Activated naive CD8-positive, alpha-beta T cell treated with anti-CD3 and anti-CD28 coated beads for 36 hours (primary cell): ENCODE data around the gene SCML2. TPM values are rescaled to one million over a fixed set of nuclear protein-coding genes. Genes with fewer than 3 reads are reported as not detected.
"Not testable (repeated sequence)": the region's sequence is repeated elsewhere in the genome, so short reads cannot be mapped to it uniquely, and the experiment has no call there.

Source experiments
- DNase-seq: peaks from one replicate; pipeline ENCODE4 v3.0.0; 2021
- H3K27ac Mint-ChIP-seq: one replicate; pipeline ENCODE4 v1.8.0; 2022; ENCODE audit warnings: mild to moderate bottlenecking, moderate library complexity, mixed read lengths
- H3K27me3 Mint-ChIP-seq: one replicate; pipeline ENCODE4 v1.8.0; 2022; ENCODE audit warnings: mild to moderate bottlenecking, mixed read lengths
- H3K36me3 Mint-ChIP-seq: one replicate; pipeline ENCODE4 v1.8.0; 2021; ENCODE audit warnings: mild to moderate bottlenecking, mixed read lengths
- H3K4me1 Mint-ChIP-seq: one replicate; pipeline ENCODE4 v1.8.0; 2021; ENCODE audit warnings: mixed read lengths
- H3K4me3 Mint-ChIP-seq: one replicate; pipeline ENCODE4 v1.8.0; 2022; ENCODE audit warnings: mild to moderate bottlenecking, moderate library complexity, mixed read lengths
- H3K9me3 Mint-ChIP-seq: one replicate; pipeline ENCODE4 v1.8.0; 2022; ENCODE audit warnings: mixed read lengths
- total RNA-seq, 2 experiments: library from RNA; stranded (reverse); gene quantifications; one replicate each; pipeline ENCODE4 v1.2.3, GENCODE V29; 2021

Gene SCML2
- total RNA-seq, 2 experiments from 2014 or later = 3.4 to 4.0 TPM

- no peaks in the 10 kb centered on the region for H3K4me1 Mint-ChIP-seq
- DNase-seq = no peak
- peaks cover 5% of the 10 kb centered on the region for H3K9me3 Mint-ChIP-seq
- no peaks in the 10 kb centered on the region for H3K27me3 Mint-ChIP-seq
- H3K27ac Mint-ChIP-seq = no peak overlapping the region
- peaks cover 15% of the 10 kb centered on the region for H3K36me3 Mint-ChIP-seq
- H3K4me3 Mint-ChIP-seq = no peak overlapping the region
Observed at GRCh38 chrX:18294893-18295292, 59.6 kb downstream of the SCML2 start.

GRCh38 chrX:18291006-18291545, 63.4 kb downstream of the SCML2 start:
- Mint-ChIP-seq H3K27me3 (no peaks in the 10 kb centered on the region), H3K4me1 (no peaks in the 10 kb centered on the region), H3K27ac (no peak overlapping the region), H3K9me3 (peaks cover under 1% of the 10 kb centered on the region), H3K4me3 (no peak overlapping the region), H3K36me3 (no peaks in the 10 kb centered on the region)
- DNase-seq = no peak

- H3K9me3 Mint-ChIP-seq = no peaks in the 10 kb centered on the region
Observed at GRCh38 chrX:18290200-18290599, 64.3 kb downstream of the SCML2 start.

GRCh38 chrX:18288716-18289115, 65.8 kb downstream of the SCML2 start:
- no peaks in the 10 kb centered on the region for H3K9me3 Mint-ChIP-seq
- no peaks in the 10 kb centered on the region for H3K27me3 Mint-ChIP-seq
- DNase-seq = no peak
- no peaks in the 10 kb centered on the region for H3K4me1 Mint-ChIP-seq
- no peak overlapping the region for H3K27ac Mint-ChIP-seq
- no peak overlapping the region for H3K4me3 Mint-ChIP-seq
- no peaks in the 10 kb centered on the region for H3K36me3 Mint-ChIP-seq

More at GRCh38 chrX:18290200-18290599, 64.3 kb downstream of the SCML2 start:
- no peak overlapping the region for H3K27ac Mint-ChIP-seq
- no peaks in the 10 kb centered on the region for H3K4me1 Mint-ChIP-seq
- no peak for DNase-seq
- no peaks in the 10 kb centered on the region for H3K27me3 Mint-ChIP-seq
- H3K36me3 Mint-ChIP-seq = no peaks in the 10 kb centered on the region
- H3K4me3 Mint-ChIP-seq = no peak overlapping the region

- no peaks in the 10 kb centered on the region for H3K4me1 Mint-ChIP-seq
- H3K27ac Mint-ChIP-seq = no peak overlapping the region
- DNase-seq = no peak
- no peak overlapping the region for H3K4me3 Mint-ChIP-seq
- H3K27me3 Mint-ChIP-seq = no peaks in the 10 kb centered on the region
- H3K9me3 Mint-ChIP-seq = no peaks in the 10 kb centered on the region
- no peaks in the 10 kb centered on the region for H3K36me3 Mint-ChIP-seq
Observed at GRCh38 chrX:18286322-18286831, 68.1 kb downstream of the SCML2 start.

GRCh38 chrX:18278449-18278848, 76.0 kb downstream of the SCML2 start:
- no peak overlapping the region for H3K4me3 Mint-ChIP-seq
- DNase-seq = no peak
- H3K27ac Mint-ChIP-seq = no peak overlapping the region
- H3K36me3 Mint-ChIP-seq = peaks cover 6% of the 10 kb centered on the region
- no peaks in the 10 kb centered on the region for H3K4me1 Mint-ChIP-seq
- H3K9me3 Mint-ChIP-seq = peaks cover 24% of the 10 kb centered on the region
- no peaks in the 10 kb centered on the region for H3K27me3 Mint-ChIP-seq

- Mint-ChIP-seq H3K36me3 (peaks cover 5% of the 10 kb centered on the region), H3K27me3 (no peaks in the 10 kb centered on the region), H3K27ac (no peak overlapping the region), H3K9me3 (peaks cover 7% of the 10 kb centered on the region), H3K4me3 (no peak overlapping the region), H3K4me1 (peaks cover under 1% of the 10 kb centered on the region)
- no peak for DNase-seq
Observed at GRCh38 chrX:18272222-18272621, 82.3 kb downstream of the SCML2 start.

- no peak for DNase-seq
- peaks cover 7% of the 10 kb centered on the region for H3K9me3 Mint-ChIP-seq
- peaks cover 4% of the 10 kb centered on the region for H3K4me1 Mint-ChIP-seq
- no peaks in the 10 kb centered on the region for H3K27me3 Mint-ChIP-seq
- H3K36me3 Mint-ChIP-seq = peaks cover 9% of the 10 kb centered on the region
- no peak overlapping the region for H3K27ac Mint-ChIP-seq
- H3K4me3 Mint-ChIP-seq = no peak overlapping the region
Observed at GRCh38 chrX:18271725-18272124, 82.8 kb downstream of the SCML2 start.

- H3K9me3 Mint-ChIP-seq = peaks cover 5% of the 10 kb centered on the region
- no peak overlapping the region for H3K4me3 Mint-ChIP-seq
- H3K4me1 Mint-ChIP-seq = peaks cover 5% of the 10 kb centered on the region
- H3K27me3 Mint-ChIP-seq = no peaks in the 10 kb centered on the region
- no peak overlapping the region for H3K27ac Mint-ChIP-seq
- H3K36me3 Mint-ChIP-seq = peaks cover 10% of the 10 kb centered on the region
- DNase-seq = no peak
Observed at GRCh38 chrX:18271309-18271708, 83.2 kb downstream of the SCML2 start.

- Mint-ChIP-seq H3K27ac (no peak overlapping the region), H3K9me3 (no peaks in the 10 kb centered on the region), H3K36me3 (peaks cover 13% of the 10 kb centered on the region), H3K27me3 (no peaks in the 10 kb centered on the region), H3K4me1 (no peaks in the 10 kb centered on the region), H3K4me3 (no peak overlapping the region)
- no peak for DNase-seq
Observed at GRCh38 chrX:18255059-18255458, 99.4 kb downstream of the SCML2 start.

- no peak overlapping the region for H3K4me3 Mint-ChIP-seq
- H3K4me1 Mint-ChIP-seq = no peaks in the 10 kb centered on the region
- DNase-seq = no peak
- no peaks in the 10 kb centered on the region for H3K9me3 Mint-ChIP-seq
- no peaks in the 10 kb centered on the region for H3K27me3 Mint-ChIP-seq
- no peak overlapping the region for H3K27ac Mint-ChIP-seq
- peaks cover 16% of the 10 kb centered on the region for H3K36me3 Mint-ChIP-seq
Observed at GRCh38 chrX:18252644-18253359, 101.7 kb downstream of the SCML2 start.

- not testable (repeated sequence) for DNase-seq, H3K4me1 Mint-ChIP-seq, H3K4me3 Mint-ChIP-seq, H3K9me3 Mint-ChIP-seq, H3K27me3 Mint-ChIP-seq, H3K27ac Mint-ChIP-seq, H3K36me3 Mint-ChIP-seq
Observed at GRCh38 chrX:18229646-18230045, 124.8 kb downstream of the SCML2 start.

- peaks cover 3% of the 10 kb centered on the region for H3K27me3 Mint-ChIP-seq
- no peaks in the 10 kb centered on the region for H3K4me1 Mint-ChIP-seq
- H3K27ac Mint-ChIP-seq = no peak overlapping the region
- H3K4me3 Mint-ChIP-seq = no peak overlapping the region
- no peaks in the 10 kb centered on the region for H3K36me3 Mint-ChIP-seq
- H3K9me3 Mint-ChIP-seq = no peaks in the 10 kb centered on the region
- no peak for DNase-seq
Observed at GRCh38 chrX:18228069-18228468, 126.4 kb downstream of the SCML2 start.

GRCh38 chrX:18227458-18227857, 127.0 kb downstream of the SCML2 start:
- H3K4me1 Mint-ChIP-seq = no peaks in the 10 kb centered on the region
- no peaks in the 10 kb centered on the region for H3K9me3 Mint-ChIP-seq
- peaks cover 3% of the 10 kb centered on the region for H3K27me3 Mint-ChIP-seq
- H3K4me3 Mint-ChIP-seq = no peak overlapping the region
- no peak for DNase-seq
- no peaks in the 10 kb centered on the region for H3K36me3 Mint-ChIP-seq
- no peak overlapping the region for H3K27ac Mint-ChIP-seq

GRCh38 chrX:18220786-18221185, 133.7 kb downstream of the SCML2 start, which contains the start of gene BEND2:
Gene BEND2 (minus strand): TSS chrX:18220886. CDS start chrX:18220750, 136 bp downstream.
- no peak within 1 kb of the TSS for H3K4me3 Mint-ChIP-seq
- no peak for DNase-seq
- no peaks in the 10 kb centered on the region for H3K9me3 Mint-ChIP-seq
- H3K27ac Mint-ChIP-seq = no peak within 1 kb of the TSS
- H3K36me3 Mint-ChIP-seq = no peaks in the 10 kb centered on the region
- no peaks in the 10 kb centered on the region for H3K4me1 Mint-ChIP-seq
- no peaks in the 10 kb centered on the region for H3K27me3 Mint-ChIP-seq

- H3K36me3 Mint-ChIP-seq = no peaks in the 10 kb centered on the region
- H3K4me1 Mint-ChIP-seq = no peaks in the 10 kb centered on the region
- H3K9me3 Mint-ChIP-seq = no peaks in the 10 kb centered on the region
- H3K27me3 Mint-ChIP-seq = no peaks in the 10 kb centered on the region
- no peak for DNase-seq
- no peak overlapping the region for H3K27ac Mint-ChIP-seq
- H3K4me3 Mint-ChIP-seq = no peak overlapping the region
Observed at GRCh38 chrX:18210470-18210869, 144.0 kb downstream of the SCML2 start.
